K562 (cell line): ENCODE results near the gene TTLL3. TPM values are rescaled to one million over a fixed set of nuclear protein-coding genes. Genes with fewer than 3 reads are reported as not detected.

ENCODE experiments used
- ATAC-seq: fragments of 200-7000 bp; cut with Tn5 transposase; 3 replicates; pipeline ENCODE4 v1.9.1; 2020; ENCODE audit warnings: moderate library complexity
- BruUV-seq: library from RNA; stranded (reverse); fragments of 400-500 nt; replicated peaks from 2 replicates; lab custom pipeline; 2021; lab: Mats Ljungman, UMichigan
- CTCF ChIA-PET: fragments of 300-600 bp; formaldehyde crosslinking; extraction: SDS; loops from one replicate; lab custom pipeline; 2021; ENCODE audit warnings: low intra/inter-chr PET ratio; lab: Yijun Ruan, JAX
- POLR2A ChIA-PET: fragments of 300-600, 350-650 bp; sonication (Branson Sonifier 250); formaldehyde crosslinking; extraction: SDS; loops from one replicate; lab custom pipeline; 2021; ENCODE audit warnings: antibody characterized with exemption, inconsistent platforms; lab: Yijun Ruan, JAX
- DNase-seq, 4 experiments: peaks; one replicate each; pipeline versions ENCODE4 v3.0.0 to v3.0.0-alpha.2; 2011 to 2018; ENCODE audit warnings: low spot score in 3 of 4, mixed read lengths in 3 of 4; ENCODE audit errors: extremely low read depth in 1 of 4
- FAIRE-seq: peaks from 2 replicates; lab custom pipeline; 2011; peaks lifted over from hg19 to GRCh38; lab: Jason Lieb, UNC
- H2AFZ ChIP-seq: 2 replicates; pipeline ENCODE4 v1.6.0; 2011; ENCODE audit warnings: low read depth, low read length, control low read depth, inconsistent platforms
- H3K27ac ChIP-seq: fragments of 200-600 bp; 3 replicates; pipeline ENCODE4 v1.8.0; 2011; ENCODE audit warnings: low read depth, mild to moderate bottlenecking, control low read depth, inconsistent platforms, low read length, moderate library complexity, mixed read lengths; ENCODE audit errors: extremely low read depth
- H3K27me3 ChIP-seq, 2 experiments: fragments of 300-600 bp in 1 of 2; 2 replicates in 1 of 2; 3 replicates in 1 of 2; pipeline versions ENCODE4 v1.6.0 to v1.8.0; 2011; ENCODE audit warnings: inconsistent platforms in 2 of 2, low read length in 2 of 2, mild to moderate bottlenecking in 1 of 2, mixed read lengths in 1 of 2, moderate library complexity in 1 of 2; ENCODE audit not compliant: control insufficient read depth in 2 of 2, insufficient read depth in 2 of 2
- H3K36me3 ChIP-seq: fragments of 300-600 bp; 3 replicates; pipeline ENCODE4 v1.8.0; 2011; ENCODE audit warnings: mild to moderate bottlenecking, low read length, inconsistent platforms; ENCODE audit not compliant: control insufficient read depth, insufficient read depth
- H3K4me1 ChIP-seq, 2 experiments: fragments of 200-600 bp in 1 of 2; replicated peaks in 1 of 2; 2 replicates in 1 of 2; 3 replicates in 1 of 2; pipeline versions ENCODE4 v1.5.1 to v1.8.0; 2011; ENCODE audit warnings: inconsistent platforms in 2 of 2, low read length in 2 of 2, mild to moderate bottlenecking in 1 of 2, mixed read lengths in 1 of 2, moderate library complexity in 1 of 2; ENCODE audit not compliant: control insufficient read depth in 2 of 2, insufficient read depth in 2 of 2
- H3K4me2 ChIP-seq: 2 replicates; pipeline ENCODE4 v1.6.1; 2011; ENCODE audit warnings: low read length, control low read depth, inconsistent platforms, mixed read lengths; ENCODE audit not compliant: insufficient read depth
- H3K4me3 ChIP-seq: fragments of 200-600 bp; sonication (generic), shearing (Covaris generic); 2 replicates; pipeline ENCODE4 v1.5.1; 2016; ENCODE audit warnings: control low read depth, inconsistent platforms
- H3K79me2 ChIP-seq: fragments of 200-600 bp; 3 replicates; pipeline ENCODE4 v1.8.0; 2011; ENCODE audit warnings: low read length, inconsistent platforms; ENCODE audit not compliant: control insufficient read depth, insufficient read depth
- H3K9ac ChIP-seq, 2 experiments: 2 replicates each; pipeline versions ENCODE4 v1.6.0 to v1.6.1; 2011; ENCODE audit warnings: low read depth in 2 of 2, low read length in 2 of 2, control low read depth in 1 of 2, inconsistent platforms in 1 of 2, mild to moderate bottlenecking in 1 of 2, mixed read lengths in 1 of 2; ENCODE audit not compliant: insufficient read depth in 1 of 2
- H3K9me1 ChIP-seq: one replicate; pipeline ENCODE4 v1.6.0; 2011; ENCODE audit warnings: inconsistent platforms, mild to moderate bottlenecking, low read length, moderate library complexity; ENCODE audit not compliant: control insufficient read depth, insufficient read depth
- H3K9me3 ChIP-seq: replicated peaks from 2 replicates; pipeline ENCODE4 v1.5.1; 2011; ENCODE audit warnings: low read depth, low read length, inconsistent platforms; ENCODE audit not compliant: control insufficient read depth, insufficient read depth
- H4K20me1 ChIP-seq: replicated peaks from 2 replicates; pipeline ENCODE4 v1.6.1; 2011; ENCODE audit warnings: low read length, inconsistent platforms, mixed read lengths; ENCODE audit not compliant: control insufficient read depth, insufficient read depth
- CBX1 ChIP-seq: sonication (generic); IDR thresholded peaks from 2 replicates; pipeline ENCODE4 v1.6.1; 2016; ENCODE audit warnings: antibody characterized with exemption, low read depth, mild to moderate bottlenecking
- CEBPG ChIP-seq, 3 experiments: fragments of 200-800 bp in 1 of 3; sonication (Bioruptor generic) in 1 of 3; sonication (generic) in 1 of 3; formaldehyde crosslinking in 1 of 3; IDR thresholded peaks in 2 of 3; conservative IDR thresholded peaks in 1 of 3; 2 replicates each; pipeline versions ENCODE4 v1.6.1 to v1.8.0; 2016 to 2022; ENCODE audit warnings: missing compliant biosample characterization in 2 of 3, missing genetic modification characterization in 2 of 3, mild to moderate bottlenecking in 1 of 3, missing genetic modification reagents in 1 of 3
- EGR1 ChIP-seq: fragments of 450-650 bp; conservative IDR thresholded peaks from 2 replicates; pipeline ENCODE4 v1.6.1; 2017; ENCODE audit warnings: mild to moderate bottlenecking
- FOSL1 ChIP-seq: fragments of 200-800 bp; sonication (Bioruptor generic); conservative IDR thresholded peaks from 2 replicates; pipeline ENCODE4 v1.6.1; 2016; ENCODE audit warnings: missing genetic modification characterization, missing compliant biosample characterization
- HDAC8 ChIP-seq: fragments of 450-650 bp; IDR thresholded peaks from 2 replicates; pipeline ENCODE4 v1.6.1; 2016; ENCODE audit warnings: mild to moderate bottlenecking, missing genetic modification characterization, moderate library complexity, missing compliant biosample characterization
- JUND ChIP-seq, 2 experiments: IDR thresholded peaks; 2 replicates in 1 of 2; 3 replicates in 1 of 2; pipeline ENCODE4 v1.6.1; 2011; ENCODE audit warnings: borderline replicate concordance in 2 of 2, low read depth in 2 of 2, low read length in 2 of 2, improper control_type of control experiment in 1 of 2, missing biosample characterization in 1 of 2, missing genetic modification characterization in 1 of 2, missing genetic modification reagents in 1 of 2
- NR0B1 ChIP-seq: fragments of 450-650 bp; IDR thresholded peaks from one replicate; pipeline ENCODE4 v1.6.1; 2018; ENCODE audit warnings: mild to moderate bottlenecking, moderate library complexity; ENCODE audit not compliant: partially characterized antibody
- RFX7 ChIP-seq: fragments of 250-450 bp; sonication (Bioruptor Pico); IDR thresholded peaks from 2 replicates; pipeline ENCODE4 v1.5.1; 2021; ENCODE audit warnings: mild to moderate bottlenecking
- ZNF449 ChIP-seq: fragments of 250-450 bp; sonication (Bioruptor Pico); IDR thresholded peaks from 2 replicates; pipeline ENCODE4 v1.8.0; 2022; ENCODE audit warnings: moderate library complexity, mild to moderate bottlenecking, inconsistent platforms
- ZNF518B ChIP-seq: fragments of 250-450 bp; sonication (Bioruptor Pico); IDR thresholded peaks from 2 replicates; pipeline ENCODE4 v1.5.0; 2021; ENCODE audit warnings: mild to moderate bottlenecking, moderate library complexity
- ZNF584 ChIP-seq: fragments of 200-800 bp; sonication (Bioruptor generic); IDR thresholded peaks from 2 replicates; pipeline ENCODE4 v1.6.1; 2016; ENCODE audit warnings: low read depth, mild to moderate bottlenecking, missing genetic modification characterization, missing compliant biosample characterization
- WGBS: fragments of 100-300 bp; shearing (Covaris generic); methylation state at CpG from one replicate; pipeline ENCODE4 v1.1.6; 2016; ENCODE audit warnings: low coverage, mixed read lengths; ENCODE audit not compliant: insufficient coverage; ENCODE audit errors: missing lambda C conversion rate; 5-methylcytosine and 5-hydroxymethylcytosine counted together
- in situ Hi-C: fragments of 300-500 bp; cut with MboI; formaldehyde crosslinking; loops from 4 replicates; pipeline ENCODE4 v1.15.0; 2018; ENCODE audit warnings: inconsistent platforms, mixed read lengths
- intact Hi-C: fragments of 100-400 bp; cut with micrococcal nuclease; formaldehyde crosslinking; loops from 2 replicates; pipeline ENCODE4 v1.14.2; 2022
- polyA plus RNA-seq, 8 experiments: library from polyadenylated mRNA; depleted of rRNA in 4 of 8; stranded (reverse) in 5 of 8; unstranded in 3 of 8; fragments of >200 nt; fragmentation: Nextera tagmentation in 2 of 8; fragmentation: Illumina TruSeq in 1 of 8; extraction: Ambion mirVana in 2 of 8; extraction: Trizol in 1 of 8; gene quantifications; 2 replicates each; pipeline versions ENCODE4 v1.2.1 to v1.2.3, GENCODE V29; 2011 to 2014; ENCODE audit warnings: inconsistent platforms in 1 of 8, missing spikeins in 1 of 8
- total RNA-seq, 7 experiments: library from RNA; depleted of rRNA in 6 of 7; stranded (reverse); fragments of >200 nt in 6 of 7; fragmentation: Illumina TruSeq in 2 of 7; extraction: Trizol in 2 of 7; gene quantifications; 2 replicates each; pipeline versions ENCODE4 v1.2.1 to v1.2.3, GENCODE V29; 2011 to 2021; ENCODE audit warnings: low replicate concordance in 1 of 7

TTLL3 gene
- total and polyA plus RNA-seq, 9 of the 15 experiments (the other 6 are each of a cell fraction or from before 2014, with no cell fraction given) = 8.9 to 106 (median 33.2) TPM

- BruUV-seq = no TSS peak
- no peak overlapping the region for H3K4me2 ChIP-seq
- H4K20me1 ChIP-seq = no peaks in the 10 kb centered on the region
- DNase-seq (peak in 2 of 4 experiments; percentile 30 to 47), ATAC-seq (peak; percentile 32), FAIRE-seq (peak; percentile 42)
- H3K9ac ChIP-seq = peak overlapping the region in 1 of 2 experiments; percentile 8; a peak in 1 of 4 replicates
- H3K79me2 ChIP-seq = no peaks in the 10 kb centered on the region
- H3K36me3 ChIP-seq = peaks cover 31% of the 10 kb centered on the region
- no peak overlapping the region for H3K4me3 ChIP-seq
- no peaks in the 10 kb centered on the region for H3K9me3 ChIP-seq
- peaks cover 11 to 12% of the 10 kb centered on the region in 2 experiments for H3K4me1 ChIP-seq
- in situ Hi-C loops = no loop called here
- POLR2A ChIA-PET = interaction anchor here (0.6 to 2.2 kb wide), 6 partner anchors 8 to 601 kb away, joined by 3 to 12 read pairs (median 4); partner anchors contain the start of gene ARPC4
- 61% methylated on average over 5 of the region's 5 CpGs for WGBS
- H3K27me3 ChIP-seq = no peaks in the 10 kb centered on the region
- H2AFZ ChIP-seq = no peak overlapping the region
- H3K27ac ChIP-seq = no peak overlapping the region; the same call in 2 of the 3 replicates
- intact Hi-C loops = no loop called here
- H3K9me1 ChIP-seq = no peaks in the 10 kb centered on the region
- CTCF ChIA-PET = no interaction called here
- peak; percentile 92 for TF ChIP-seq CEBPG (CRISPR knock-in tag; IDR thresholded peaks at IDR 0.05)
- TF ChIP-seq CEBPG (tag; conservative IDR thresholded peaks at IDR 0.05 in 1 of 2, IDR thresholded peaks at IDR 0.05 in 1 of 2) = peak in 1 of 2 experiments; percentile 90; a peak in 2 of 4 replicates
- TF ChIP-seq EGR1 = peak; percentile 76
- peak; percentile 65; the same call in 1 of the 2 replicates for TF ChIP-seq JUND (IDR thresholded peaks at IDR 0.05; ENCODE audit: borderline replicate concordance, low read depth, low read length)
- TF ChIP-seq JUND (tag; IDR thresholded peaks at IDR 0.05; ENCODE audit: borderline replicate concordance, low read depth, low read length) = no peak
- TF ChIP-seq FOSL1 (tag) = peak; percentile 85
- peak; percentile 65; the same call in 1 of the 2 replicates for TF ChIP-seq ZNF584 (CRISPR knock-in tag)
- peak; percentile 43; the same call in 1 of the 2 replicates for TF ChIP-seq HDAC8 (tag)
- TF ChIP-seq ZNF449 (CRISPR knock-in tag) = no peak
- TF ChIP-seq RFX7 (CRISPR knock-in tag) = no peak
- no peak for TF ChIP-seq CBX1
- no peak for TF ChIP-seq ZNF518B (CRISPR knock-in tag)
- TF ChIP-seq NR0B1 = no peak
Observed at GRCh38 chr3:9778143-9779074, 31.7 kb upstream of the TTLL3 start.
